IMR-90 (cell line): Measurements from ENCODE around the gene ADGRG3.

ENCODE experiments used
- BHLHE40 ChIP-seq: fragments of 150-350 bp; IDR thresholded peaks from 2 replicates; pipeline ENCODE4 v1.6.1; 2016; ENCODE audit warnings: mild to moderate bottlenecking, low read depth, low read length
- CTCF ChIP-seq: conservative IDR thresholded peaks from 2 replicates; pipeline ENCODE4 v1.5.1; 2012; ENCODE audit warnings: mild to moderate bottlenecking, low read depth, low read length, improper control_type of control experiment
- FOS ChIP-seq: fragments of 150-350 bp; IDR thresholded peaks from 2 replicates; pipeline ENCODE4 v1.6.1; 2016; ENCODE audit warnings: low read depth, low read length
- MAFK ChIP-seq: IDR thresholded peaks from 2 replicates; pipeline ENCODE4 v1.6.1; 2012; ENCODE audit warnings: low read depth, low read length, improper control_type of control experiment
- MAZ ChIP-seq: IDR thresholded peaks from 2 replicates; pipeline ENCODE4 v1.6.1; 2012; ENCODE audit warnings: low read depth, mild to moderate bottlenecking, low read length, improper control_type of control experiment, moderate library complexity, borderline replicate concordance
- POLR2A ChIP-seq: IDR thresholded peaks from 2 replicates; pipeline ENCODE4 v1.6.1; 2012; ENCODE audit warnings: mild to moderate bottlenecking, low read depth, low read length
- RCOR1 ChIP-seq: IDR thresholded peaks from 2 replicates; pipeline ENCODE4 v1.6.1; 2012; ENCODE audit warnings: mild to moderate bottlenecking, low read length, improper control_type of control experiment; ENCODE audit not compliant: insufficient replicate concordance

DNA sequence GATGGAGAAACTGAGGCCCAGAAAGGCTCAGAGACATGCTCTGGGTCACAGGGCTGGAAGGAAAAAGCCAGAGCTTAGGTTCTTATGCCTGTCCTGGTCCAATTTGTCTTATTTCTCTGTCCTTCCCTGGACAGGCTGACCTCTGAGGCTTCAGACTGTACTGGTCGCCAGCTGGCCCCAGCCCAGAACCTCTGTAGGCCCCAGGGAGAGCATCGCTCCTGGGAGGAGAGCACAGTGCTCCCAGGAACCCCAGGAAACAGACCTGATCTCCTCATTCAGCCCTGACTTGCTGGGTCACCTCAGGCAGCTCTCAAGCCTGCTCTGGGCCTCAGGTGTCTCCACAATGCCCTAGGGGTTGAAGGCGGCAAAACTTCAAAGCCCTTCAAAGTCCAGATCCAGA is 31.4 kb downstream of the ADGRG3 start:
- TF ChIP-seq BHLHE40 (no peak), CTCF (no peak), FOS (no peak), MAFK (no peak), RCOR1 (no peak), MAZ (no peak), POLR2A (no peak)
